Measurements from ENCODE around the gene THAP11.
"Not testable (repeated sequence)": the region's sequence is repeated elsewhere in the genome, so short reads cannot be mapped to it uniquely, and the experiment has no call there.

The THAP11 gene

DNA sequence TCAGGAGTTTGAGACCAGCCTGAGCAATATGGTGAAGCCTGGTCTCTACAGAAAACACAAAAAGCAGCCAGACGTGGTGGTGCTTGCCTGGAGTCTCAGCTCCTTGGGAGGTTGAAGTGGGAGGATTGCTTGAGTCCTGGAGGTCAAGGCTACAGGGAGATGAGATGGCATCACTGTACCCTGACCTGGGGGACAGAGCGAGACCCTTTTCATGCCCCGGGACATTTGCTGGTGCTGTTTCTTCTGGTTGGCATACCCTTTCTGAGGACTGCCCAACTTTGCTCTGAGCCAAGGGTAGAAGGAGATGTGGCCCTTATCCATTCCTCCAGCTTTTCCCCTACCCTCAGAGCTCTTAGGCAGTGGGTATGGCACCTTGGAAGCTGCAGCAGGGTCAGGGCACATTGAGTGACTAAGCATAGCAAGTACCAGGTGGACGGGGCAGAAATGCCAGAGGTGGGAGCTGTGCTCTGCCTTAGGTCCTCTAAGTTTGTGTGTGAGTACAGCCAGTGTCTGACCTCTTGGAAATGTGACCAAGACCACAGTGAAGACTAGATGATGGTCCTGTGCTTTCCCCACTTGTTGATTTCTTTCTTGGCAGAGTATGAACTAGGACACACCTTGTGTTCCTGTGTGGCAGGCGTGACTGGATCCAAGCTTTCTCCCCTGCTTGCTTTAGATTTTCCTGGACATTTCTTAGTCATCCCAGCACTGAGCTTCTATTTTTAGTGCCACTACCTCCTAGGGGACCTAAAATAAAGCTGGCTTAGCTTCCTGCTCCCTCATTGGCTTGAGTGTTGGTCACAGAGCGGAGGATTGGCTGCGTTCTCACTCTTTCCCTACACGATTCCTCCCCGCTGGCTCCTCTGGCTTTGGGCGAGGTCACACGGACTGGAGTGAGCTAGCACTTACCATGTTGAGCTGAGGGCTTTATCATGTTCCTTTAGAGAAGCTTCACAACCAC is 20.8 kb downstream of the THAP11 start:
- DNase-seq (ENCODE audit: low spot score): no peak

DNA sequence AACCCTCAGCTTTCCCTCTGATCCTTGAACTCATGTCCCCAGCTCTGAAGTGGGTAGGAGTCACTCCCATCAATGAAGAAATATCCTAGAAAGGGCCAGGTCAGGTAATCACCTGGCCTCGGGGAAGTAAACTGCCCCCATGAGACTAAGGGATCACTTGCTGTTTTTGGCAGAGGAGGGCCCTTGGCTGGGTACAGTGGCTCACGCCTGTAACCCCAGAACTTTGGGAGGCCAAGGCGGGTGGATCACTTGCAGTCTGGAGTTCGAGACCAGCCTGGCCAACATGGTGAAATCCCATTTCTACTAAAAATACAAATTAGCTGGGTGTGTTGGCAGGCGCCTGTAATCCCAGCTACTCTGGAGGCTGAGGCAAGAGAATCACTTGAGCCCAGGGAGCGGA is 21.9 kb downstream of the THAP11 start:
- DNase-seq (ENCODE audit: low spot score): not testable (repeated sequence)

DNA sequence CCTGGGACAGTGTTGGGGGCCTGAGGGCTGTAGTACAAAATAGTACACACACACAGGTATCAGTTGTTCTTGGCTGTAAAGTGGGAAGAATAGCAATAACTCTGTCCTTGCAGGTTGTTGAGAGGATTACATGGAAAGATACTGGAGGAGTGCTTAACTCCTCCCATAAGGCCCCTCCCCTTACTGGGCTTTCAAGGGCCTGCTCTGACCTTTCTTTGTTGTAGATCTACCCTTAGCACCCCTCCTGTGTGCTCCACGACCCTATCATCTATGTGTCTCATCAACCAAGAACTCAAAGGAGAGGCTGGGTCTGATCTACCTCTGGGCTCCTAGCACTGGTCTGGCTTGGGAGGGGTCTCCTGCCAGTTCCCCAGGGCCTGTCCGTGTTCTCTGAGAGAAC is 22.5 kb downstream of the THAP11 start:
- DNase-seq (ENCODE audit: low spot score): no peak

DNA sequence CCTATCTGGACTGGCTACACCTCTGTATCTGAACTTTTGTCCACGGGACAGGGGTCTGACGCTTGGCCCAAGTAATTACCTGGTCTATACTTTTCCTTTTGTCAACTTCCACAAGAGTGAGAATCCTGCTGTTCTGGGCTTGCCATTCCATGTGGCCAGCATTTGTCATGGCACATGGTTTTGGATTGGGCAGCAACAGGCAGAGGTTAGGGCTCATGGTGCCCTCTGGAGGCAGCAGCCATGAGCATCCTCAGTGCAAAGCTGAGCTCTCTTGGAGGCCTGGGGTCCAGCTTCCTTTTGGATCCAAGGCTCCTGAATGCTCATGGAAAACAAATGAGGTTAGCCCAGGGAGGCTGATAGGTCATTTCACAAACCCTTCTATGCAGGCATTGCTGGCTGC is 23.2 kb downstream of the THAP11 start:
- DNase-seq (ENCODE audit: low spot score): no peak

DNA sequence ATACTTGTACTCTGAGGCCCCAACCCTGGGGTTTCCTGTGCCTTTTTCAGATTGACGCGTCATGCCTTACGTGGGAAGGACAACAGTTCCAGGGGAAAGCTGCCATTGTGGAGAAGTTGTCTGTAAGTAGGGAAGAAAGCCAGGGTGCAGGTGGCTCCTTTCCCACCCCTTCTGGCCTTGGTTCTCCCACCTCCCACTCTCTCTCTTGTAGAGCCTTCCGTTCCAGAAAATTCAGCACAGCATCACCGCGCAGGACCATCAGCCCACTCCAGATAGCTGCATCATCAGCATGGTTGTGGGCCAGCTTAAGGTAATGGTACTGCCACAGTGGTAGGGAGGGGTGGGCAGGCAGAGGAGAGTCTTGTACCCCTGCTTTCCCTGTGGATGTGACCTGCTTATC is 26.2 kb downstream of the THAP11 start:
- no peak for DNase-seq (ENCODE audit: low spot score)

DNA sequence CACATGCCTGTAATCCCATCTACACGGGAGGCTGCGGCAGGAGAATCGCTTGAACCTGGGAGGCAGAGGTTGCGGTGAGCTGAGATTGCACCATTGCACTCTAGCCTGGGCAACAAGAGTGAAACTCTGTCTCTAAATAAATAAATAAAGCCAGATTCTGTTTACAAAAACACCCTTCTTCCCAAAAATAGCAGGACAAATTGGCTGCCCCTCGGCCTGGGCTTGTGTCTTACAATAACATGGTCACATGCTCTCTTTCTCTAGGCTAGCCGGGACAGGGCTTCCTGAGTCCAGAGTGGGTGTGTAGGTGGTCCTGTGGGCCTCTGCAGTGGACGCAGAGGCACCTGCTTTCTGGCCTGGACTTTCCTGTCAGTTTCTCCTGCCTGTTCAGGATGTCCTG is 27.5 kb downstream of the THAP11 start:
- DNase-seq (ENCODE audit: low spot score): no peak

GRCh38 chr16:67871256-67871655 is 29.1 kb downstream of the THAP11 start:
- no peak for DNase-seq (ENCODE audit: low spot score)

- no peak for DNase-seq (ENCODE audit: low spot score)
Measured at GRCh38 chr16:67872131-67872630, 30.1 kb downstream of the THAP11 start.

GRCh38 chr16:67872631-67873434 is 30.7 kb downstream of the THAP11 start, which contains the start of gene EDC4:
EDC4 (plus strand) TSS chr16:67873052; CDS start chr16:67873262, 210 bp downstream.
- peak; percentile 79 for DNase-seq (ENCODE audit: low spot score)

DNA sequence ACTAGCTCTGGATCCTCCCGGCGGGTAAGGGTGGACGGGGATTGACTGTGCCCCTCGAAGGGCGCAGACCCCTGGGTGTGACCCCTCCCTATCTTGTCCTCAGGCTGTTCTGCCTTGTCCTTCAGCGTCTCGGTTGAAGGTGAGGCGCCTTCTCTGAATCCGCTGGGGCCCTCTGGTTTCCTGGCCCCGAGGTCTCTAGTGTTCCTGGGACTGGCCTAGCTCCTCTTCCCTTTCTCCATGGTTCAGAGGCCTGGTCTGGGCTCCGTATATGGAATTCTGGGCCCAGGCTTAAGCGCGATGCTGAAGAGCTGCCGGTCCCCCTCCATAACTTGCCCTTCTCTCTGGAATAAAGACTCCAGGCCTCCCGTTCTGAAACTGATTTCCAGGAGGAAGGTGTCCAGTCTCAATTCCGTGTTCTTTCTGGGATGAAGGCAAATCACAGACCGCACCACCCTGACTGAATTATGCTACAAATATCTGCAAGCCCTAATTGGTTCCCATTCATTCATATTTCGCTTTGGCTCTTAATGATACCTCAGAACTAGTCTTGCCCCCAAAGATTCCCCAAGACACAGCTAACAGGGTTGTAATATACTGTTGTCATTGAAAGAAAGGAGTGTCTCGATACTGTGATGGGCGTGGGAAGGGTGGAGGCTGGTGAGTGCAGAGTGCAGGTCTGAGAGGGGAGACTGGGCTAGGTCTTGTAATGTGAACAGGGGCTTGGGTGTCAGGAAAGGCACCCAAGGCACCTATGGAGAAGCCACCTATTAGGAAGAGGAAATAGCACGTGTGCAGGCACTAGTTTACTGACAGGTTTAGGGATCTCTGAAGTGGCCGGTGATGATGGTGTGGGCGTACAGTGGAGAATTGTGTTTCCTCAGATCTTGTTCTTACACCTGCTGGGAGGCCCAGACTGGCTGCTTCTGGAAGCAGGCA is 31.6 kb downstream of the THAP11 start:
- DNase-seq (ENCODE audit: low spot score): no peak

DNA sequence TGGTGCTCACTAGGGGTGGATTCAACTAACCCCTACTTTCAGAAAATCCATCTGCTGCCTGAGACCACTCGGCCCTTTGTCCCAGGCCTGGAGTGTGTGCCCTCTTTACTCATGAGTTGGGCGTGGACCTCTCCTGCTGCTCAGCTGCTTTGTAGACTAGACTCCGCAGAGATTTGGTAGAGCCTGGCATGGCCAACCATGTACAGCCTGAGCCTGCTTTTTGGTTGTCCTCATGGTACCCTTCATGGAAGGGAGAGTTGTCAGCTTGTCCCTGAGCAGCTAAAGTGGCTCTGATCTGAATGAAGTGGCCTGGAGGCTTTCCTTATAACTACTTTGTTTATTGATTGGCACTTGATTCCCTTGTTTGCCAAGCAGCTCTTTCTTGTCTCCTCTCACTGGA is 32.3 kb downstream of the THAP11 start:
- no peak for DNase-seq (ENCODE audit: low spot score)

GRCh38 chr16:67877064-67877463 is 34.9 kb downstream of the THAP11 start:
- DNase-seq (ENCODE audit: low spot score): no peak

GRCh38 chr16:67878232-67878631 is 36.1 kb downstream of the THAP11 start:
- no peak for DNase-seq (ENCODE audit: low spot score)

DNA sequence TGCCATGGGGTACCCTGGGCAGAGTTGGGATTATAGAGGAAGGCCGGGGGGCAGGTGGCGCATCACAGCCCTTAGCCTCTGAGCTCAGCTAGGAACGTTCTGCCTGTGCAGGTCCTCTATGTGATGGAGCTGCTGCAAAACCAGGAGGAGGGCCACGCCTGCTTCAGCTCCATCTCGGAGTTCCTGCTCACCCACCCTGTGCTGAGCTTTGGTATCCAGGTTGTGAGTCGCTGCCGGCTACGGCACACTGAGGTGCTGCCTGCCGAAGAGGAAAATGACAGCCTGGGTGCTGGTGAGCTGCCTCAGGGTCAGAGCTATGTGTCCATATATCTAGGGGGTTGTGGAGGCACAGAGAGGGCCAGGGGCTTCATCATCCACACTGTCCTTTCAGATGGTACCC is 36.7 kb downstream of the THAP11 start:
- DNase-seq (ENCODE audit: low spot score): no peak

- no peak for DNase-seq (ENCODE audit: low spot score)
Measured at GRCh38 chr16:67879462-67879861, 37.3 kb downstream of the THAP11 start.

- DNase-seq (ENCODE audit: low spot score): no peak
Measured at GRCh38 chr16:67879936-67880335, 37.8 kb downstream of the THAP11 start.

DNA sequence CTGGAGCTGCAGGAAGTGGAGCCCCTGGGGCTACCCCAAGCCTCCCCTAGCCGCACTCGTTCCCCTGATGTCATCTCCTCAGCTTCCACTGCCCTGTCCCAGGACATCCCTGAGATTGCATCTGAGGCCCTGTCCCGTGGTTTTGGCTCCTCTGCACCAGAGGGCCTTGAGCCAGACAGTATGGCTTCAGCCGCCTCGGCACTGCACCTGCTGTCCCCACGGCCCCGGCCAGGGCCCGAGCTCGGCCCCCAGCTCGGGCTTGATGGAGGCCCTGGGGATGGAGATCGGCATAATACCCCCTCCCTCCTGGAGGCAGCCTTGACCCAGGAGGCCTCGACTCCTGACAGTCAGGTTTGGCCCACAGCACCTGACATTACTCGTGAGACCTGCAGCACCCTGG is 38.5 kb downstream of the THAP11 start:
- no peak for DNase-seq (ENCODE audit: low spot score)

GRCh38 chr16:67881621-67882161 is 39.6 kb downstream of the THAP11 start:
- no peak for DNase-seq (ENCODE audit: low spot score)

- no peak for DNase-seq (ENCODE audit: low spot score)
Measured at GRCh38 chr16:67882374-67883145, 40.4 kb downstream of the THAP11 start.

- no peak for DNase-seq (ENCODE audit: low spot score)
Measured at GRCh38 chr16:67883146-67883871, 41.2 kb downstream of the THAP11 start.
